ENCODE data around the gene SLC43A3. TPM values are rescaled to one million over a fixed set of nuclear protein-coding genes. Genes with fewer than 3 reads are reported as not detected.

The SLC43A3 gene
- total and polyA plus RNA-seq, 9 of the 15 experiments (the other 6 are each of a cell fraction or from before 2014, with no cell fraction given): 63.7 to 281 (median 139) TPM

DNA sequence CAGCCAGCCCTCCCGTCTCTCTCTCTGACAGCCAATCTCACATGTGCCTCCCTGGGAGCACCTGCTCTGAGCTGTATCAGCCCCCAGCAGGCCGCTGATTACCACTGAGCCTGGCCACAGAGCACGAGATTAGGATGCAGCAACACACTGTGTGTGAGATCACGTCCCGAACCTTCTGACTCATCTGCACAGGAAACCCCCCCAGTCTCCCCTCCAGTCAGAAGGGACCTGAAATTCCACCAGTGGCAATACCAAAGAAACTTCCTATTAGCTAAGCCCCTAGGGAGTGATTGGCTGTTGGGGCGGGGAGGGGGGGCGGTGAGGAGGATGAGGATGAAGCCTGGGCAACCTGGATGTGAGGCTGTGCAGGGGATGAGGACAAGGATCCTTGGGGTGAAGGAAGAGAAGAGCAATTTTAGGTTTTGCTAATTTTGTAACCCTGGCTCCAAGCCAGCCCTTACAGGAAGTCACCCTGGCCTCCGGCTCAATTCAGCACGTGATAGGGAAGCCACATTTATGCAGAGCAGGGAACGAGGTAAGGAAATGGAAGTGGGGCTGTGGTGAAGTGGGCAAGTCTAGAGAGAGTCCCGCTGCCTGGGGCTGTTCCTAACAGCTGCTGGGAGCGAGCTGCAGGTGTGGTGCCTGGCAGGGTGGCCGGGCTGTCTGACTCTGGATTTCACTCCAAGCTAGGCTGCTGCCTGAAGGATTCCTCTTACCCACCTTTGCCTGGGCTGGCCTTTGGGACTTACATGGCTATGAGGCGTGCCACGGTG, 1.9 kb downstream of the SLC43A3 start (continued):
- TF ChIP-seq POU5F1 (IDR thresholded peaks at IDR 0.05; ENCODE audit: borderline replicate concordance, low read depth, low read length, partially characterized antibody) (no peak), GABPB2 (CRISPR knock-in tag; conservative IDR thresholded peaks at IDR 0.05) (0 out of 2 replicates have a peak, but pooled peaks have one; percentile 36), YBX1 (IDR thresholded peaks at IDR 0.05) (no peak), TOE1 (IDR thresholded peaks at IDR 0.05; ENCODE audit: borderline replicate concordance) (peak; percentile 87), TOE1 (CRISPR knock-in tag; IDR thresholded peaks at IDR 0.05; ENCODE audit: borderline replicate concordance, low read depth) (no peak), FOXJ3 (CRISPR knock-in tag; IDR thresholded peaks at IDR 0.05) (no peak), ZNF232 (CRISPR knock-in tag; IDR thresholded peaks at IDR 0.05) (no peak), PPARD (CRISPR knock-in tag; IDR thresholded peaks at IDR 0.05) (no peak), SMARCE1 (IDR thresholded peaks at IDR 0.05) (peak; percentile 96), ZNF75A (CRISPR knock-in tag; IDR thresholded peaks at IDR 0.05) (no peak), ZNF165 (CRISPR knock-in tag; IDR thresholded peaks at IDR 0.05; ENCODE audit: borderline replicate concordance) (no peak), HDAC2 (IDR thresholded peaks at IDR 0.05) (peak; percentile 96), POLR2H (tag; IDR thresholded peaks at IDR 0.05; ENCODE audit: low read depth) (peak; percentile 60; the same call in 1 of the 2 replicates), BRD4 (IDR thresholded peaks at IDR 0.05) (no peak), KLF6 (CRISPR knock-in tag; IDR thresholded peaks at IDR 0.05; ENCODE audit: borderline replicate concordance) (no peak), NEUROD1 (IDR thresholded peaks at IDR 0.05; ENCODE audit: borderline replicate concordance, low read depth, low read length, partially characterized antibody) (peak; percentile 85), BACH1 (tag; IDR thresholded peaks at IDR 0.05) (peak; percentile 41), SMARCC2 (IDR thresholded peaks at IDR 0.05; ENCODE audit: low read depth) (peak; percentile 91), OTX1 (CRISPR knock-in tag; IDR thresholded peaks at IDR 0.05) (peak; percentile 18; the same call in 1 of the 2 replicates), SMARCA4 (IDR thresholded peaks at IDR 0.05) (peak; percentile 96)
- TF ChIP-seq, protein P1, sequence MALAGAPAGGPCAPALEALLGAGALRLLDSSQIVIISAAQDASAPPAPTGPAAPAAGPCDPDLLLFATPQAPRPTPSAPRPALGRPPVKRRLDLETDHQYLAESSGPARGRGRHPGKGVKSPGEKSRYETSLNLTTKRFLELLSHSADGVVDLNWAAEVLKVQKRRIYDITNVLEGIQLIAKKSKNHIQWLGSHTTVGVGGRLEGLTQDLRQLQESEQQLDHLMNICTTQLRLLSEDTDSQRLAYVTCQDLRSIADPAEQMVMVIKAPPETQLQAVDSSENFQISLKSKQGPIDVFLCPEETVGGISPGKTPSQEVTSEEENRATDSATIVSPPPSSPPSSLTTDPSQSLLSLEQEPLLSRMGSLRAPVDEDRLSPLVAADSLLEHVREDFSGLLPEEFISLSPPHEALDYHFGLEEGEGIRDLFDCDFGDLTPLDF (CRISPR knock-in tag; IDR thresholded peaks at IDR 0.05): peak; percentile 52; the same call in 1 of the 2 replicates
- TF ChIP-seq, protein P2, sequence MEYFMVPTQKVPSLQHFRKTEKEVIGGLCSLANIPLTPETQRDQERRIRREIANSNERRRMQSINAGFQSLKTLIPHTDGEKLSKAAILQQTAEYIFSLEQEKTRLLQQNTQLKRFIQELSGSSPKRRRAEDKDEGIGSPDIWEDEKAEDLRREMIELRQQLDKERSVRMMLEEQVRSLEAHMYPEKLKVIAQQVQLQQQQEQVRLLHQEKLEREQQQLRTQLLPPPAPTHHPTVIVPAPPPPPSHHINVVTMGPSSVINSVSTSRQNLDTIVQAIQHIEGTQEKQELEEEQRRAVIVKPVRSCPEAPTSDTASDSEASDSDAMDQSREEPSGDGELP (CRISPR knock-in tag; IDR thresholded peaks at IDR 0.05; ENCODE audit: borderline replicate concordance): peak; percentile 97
- TF ChIP-seq, protein P3, sequence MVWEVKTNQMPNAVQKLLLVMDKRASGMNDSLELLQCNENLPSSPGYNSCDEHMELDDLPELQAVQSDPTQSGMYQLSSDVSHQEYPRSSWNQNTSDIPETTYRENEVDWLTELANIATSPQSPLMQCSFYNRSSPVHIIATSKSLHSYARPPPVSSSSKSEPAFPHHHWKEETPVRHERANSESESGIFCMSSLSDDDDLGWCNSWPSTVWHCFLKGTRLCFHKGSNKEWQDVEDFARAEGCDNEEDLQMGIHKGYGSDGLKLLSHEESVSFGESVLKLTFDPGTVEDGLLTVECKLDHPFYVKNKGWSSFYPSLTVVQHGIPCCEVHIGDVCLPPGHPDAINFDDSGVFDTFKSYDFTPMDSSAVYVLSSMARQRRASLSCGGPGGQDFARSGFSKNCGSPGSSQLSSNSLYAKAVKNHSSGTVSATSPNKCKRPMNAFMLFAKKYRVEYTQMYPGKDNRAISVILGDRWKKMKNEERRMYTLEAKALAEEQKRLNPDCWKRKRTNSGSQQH (CRISPR knock-in tag; IDR thresholded peaks at IDR 0.05): no peak
- TF ChIP-seq, protein P4, sequence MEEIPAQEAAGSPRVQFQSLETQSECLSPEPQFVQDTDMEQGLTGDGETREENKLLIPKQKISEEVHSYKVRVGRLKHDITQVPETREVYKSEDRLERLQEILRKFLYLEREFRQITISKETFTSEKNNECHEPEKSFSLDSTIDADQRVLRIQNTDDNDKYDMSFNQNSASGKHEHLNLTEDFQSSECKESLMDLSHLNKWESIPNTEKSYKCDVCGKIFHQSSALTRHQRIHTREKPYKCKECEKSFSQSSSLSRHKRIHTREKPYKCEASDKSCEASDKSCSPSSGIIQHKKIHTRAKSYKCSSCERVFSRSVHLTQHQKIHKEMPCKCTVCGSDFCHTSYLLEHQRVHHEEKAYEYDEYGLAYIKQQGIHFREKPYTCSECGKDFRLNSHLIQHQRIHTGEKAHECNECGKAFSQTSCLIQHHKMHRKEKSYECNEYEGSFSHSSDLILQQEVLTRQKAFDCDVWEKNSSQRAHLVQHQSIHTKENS (CRISPR knock-in tag; IDR thresholded peaks at IDR 0.05): no peak

All from K562 (cell line).